ENCODE measurements around the gene SLC25A17.
A peak's percentile ranks its signal among the peaks of the same experiment; 100 is the strongest.
"Not testable (repeated sequence)": the region's sequence is repeated elsewhere in the genome, so short reads cannot be mapped to it uniquely, and the experiment has no call there.

SLC25A17 gene, protein sequence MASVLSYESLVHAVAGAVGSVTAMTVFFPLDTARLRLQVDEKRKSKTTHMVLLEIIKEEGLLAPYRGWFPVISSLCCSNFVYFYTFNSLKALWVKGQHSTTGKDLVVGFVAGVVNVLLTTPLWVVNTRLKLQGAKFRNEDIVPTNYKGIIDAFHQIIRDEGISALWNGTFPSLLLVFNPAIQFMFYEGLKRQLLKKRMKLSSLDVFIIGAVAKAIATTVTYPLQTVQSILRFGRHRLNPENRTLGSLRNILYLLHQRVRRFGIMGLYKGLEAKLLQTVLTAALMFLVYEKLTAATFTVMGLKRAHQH

GRCh38 chr22:40818747-40819598 lies at the start of gene SLC25A17:
Gene SLC25A17 (minus strand): TSS chr22:40819346. CDS start chr22:40819248, 98 bp downstream.
- peak; percentile 88 for DNase-seq (ENCODE audit: low spot score)

- not testable (repeated sequence) for DNase-seq (ENCODE audit: low spot score)
These were observed 49.2 kb upstream of the SLC25A17 start for GRCh38 chr22:40868379-40868778.

DNA sequence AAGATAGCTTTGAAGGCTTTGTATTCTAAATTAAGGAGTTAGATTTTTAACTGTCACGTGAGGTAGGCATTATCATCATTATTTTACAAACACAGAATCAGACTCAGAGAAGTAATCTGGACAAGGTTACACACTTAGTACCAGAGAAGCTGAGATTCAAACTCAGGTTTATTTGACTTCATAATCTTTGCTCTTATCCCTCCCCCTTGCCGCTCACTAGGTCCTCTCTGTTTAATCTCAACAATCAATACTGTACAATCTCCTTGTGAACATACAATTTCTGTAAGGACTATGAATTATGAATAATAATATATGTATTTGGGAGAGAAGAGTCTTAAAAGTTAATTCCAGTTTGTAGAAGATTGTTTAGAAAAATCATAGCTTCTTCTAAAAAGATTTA lies 48.0 kb upstream of the SLC25A17 start:
- DNase-seq (ENCODE audit: low spot score), result no peak

GRCh38 chr22:40862537-40862936 lies 43.4 kb upstream of the SLC25A17 start:
- DNase-seq (ENCODE audit: low spot score), result no peak

GRCh38 chr22:40862013-40862412 lies 42.9 kb upstream of the SLC25A17 start, which contains the start of gene DNAJB7:
Gene DNAJB7 (minus strand): TSS chr22:40862113. CDS start chr22:40861994, 119 bp downstream.
- DNase-seq (ENCODE audit: low spot score), result no peak

- DNase-seq (ENCODE audit: low spot score), result no peak
These were observed 38.2 kb upstream of the SLC25A17 start for GRCh38 chr22:40857309-40857855.

DNA sequence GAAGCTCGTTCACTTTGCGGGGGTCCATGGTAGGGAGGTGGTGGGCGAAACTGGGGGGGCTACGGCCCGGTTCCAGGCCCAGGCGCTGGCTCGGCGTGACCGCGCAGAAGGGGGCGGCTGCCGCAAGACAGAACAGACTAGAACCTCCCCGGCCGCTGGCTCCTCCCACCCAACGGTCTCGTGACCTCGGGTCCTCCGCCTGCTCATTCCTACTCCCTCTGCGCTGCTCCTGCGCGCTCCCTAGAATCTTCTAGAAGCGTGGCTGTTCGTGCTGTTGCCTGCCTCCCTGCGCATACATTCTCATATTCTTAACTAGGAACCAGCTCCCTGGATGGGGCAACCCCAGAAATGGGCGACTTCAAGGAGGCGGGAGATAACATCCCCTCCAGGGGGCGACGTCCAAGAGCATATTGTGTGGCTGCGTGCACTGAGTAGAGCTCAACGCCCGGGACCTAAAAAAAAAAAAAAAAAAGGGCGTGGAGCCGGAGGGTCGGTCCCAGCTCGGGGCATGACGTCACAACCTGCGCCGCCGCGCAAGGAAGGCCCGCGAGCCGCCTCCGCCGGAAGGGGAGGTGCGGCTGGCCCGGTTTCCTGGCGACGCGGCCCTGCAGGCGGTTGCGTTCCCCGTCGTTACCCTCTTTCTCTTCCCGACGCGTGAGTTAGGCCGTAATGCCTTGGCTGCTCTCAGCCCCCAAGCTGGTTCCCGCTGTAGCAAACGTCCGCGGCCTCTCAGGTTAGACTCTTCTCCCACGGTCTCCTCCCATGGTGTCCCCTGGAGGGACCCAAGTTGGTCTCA lies 37.6 kb upstream of the SLC25A17 start, which contains the start of the genes ST13 and XPNPEP3:
Gene ST13, minus strand, starts transcription at position 127 of the 796 bp plus-strand sequence. Its CDS starts 99 bp downstream, at position 28.
Gene XPNPEP3, plus strand, starts transcription at position 636 of the 796 bp plus-strand sequence. Its CDS starts 34 bp downstream, at position 670.
- DNase-seq (ENCODE audit: low spot score), result peak; percentile 99

GRCh38 chr22:40855979-40856512 lies 36.9 kb upstream of the SLC25A17 start:
- no peak for DNase-seq (ENCODE audit: low spot score)

GRCh38 chr22:40855071-40855978 lies 36.2 kb upstream of the SLC25A17 start:
- peak; percentile 90 for DNase-seq (ENCODE audit: low spot score)

DNA sequence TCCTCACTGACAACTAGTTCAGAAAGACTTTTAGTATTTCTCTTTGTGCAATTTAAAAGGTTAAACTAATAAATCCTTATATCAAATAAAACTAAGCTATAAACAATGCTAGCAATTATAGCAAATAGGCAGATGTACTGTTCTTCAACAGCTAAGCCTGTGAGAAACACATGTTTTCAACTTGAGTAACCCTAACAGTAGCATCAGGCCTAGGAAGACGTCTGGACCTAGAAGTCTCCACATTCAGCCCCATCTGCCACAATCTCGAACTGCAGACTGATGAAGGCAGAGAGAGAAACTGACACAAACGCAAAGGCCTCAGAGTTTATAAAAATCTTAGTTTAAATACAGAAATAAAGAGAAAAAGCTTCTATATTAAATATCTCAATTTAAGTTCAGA lies 34.8 kb upstream of the SLC25A17 start:
- DNase-seq (ENCODE audit: low spot score), result no peak

DNA sequence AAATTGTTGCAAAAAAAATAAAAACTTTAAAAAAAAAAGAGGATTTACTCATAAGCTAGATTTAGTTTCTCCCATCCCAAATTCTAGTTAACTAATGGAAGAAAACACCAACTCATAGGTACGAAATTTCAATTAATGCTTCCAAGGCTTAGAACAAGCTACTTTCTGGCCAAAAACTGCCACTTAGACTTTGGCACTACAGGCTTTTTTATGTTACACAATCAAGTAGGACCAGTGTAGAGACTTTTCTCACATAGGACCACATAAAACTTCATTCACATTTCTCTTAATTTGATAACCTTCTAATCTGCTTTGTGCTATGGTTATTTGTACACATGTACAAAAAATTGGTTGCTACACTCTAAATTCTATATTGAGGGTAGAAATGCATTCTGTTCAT lies 34.2 kb upstream of the SLC25A17 start:
- no peak for DNase-seq (ENCODE audit: low spot score)

GRCh38 chr22:40845816-40846215 lies 26.7 kb upstream of the SLC25A17 start:
- DNase-seq (ENCODE audit: low spot score), result not testable (repeated sequence)

DNA sequence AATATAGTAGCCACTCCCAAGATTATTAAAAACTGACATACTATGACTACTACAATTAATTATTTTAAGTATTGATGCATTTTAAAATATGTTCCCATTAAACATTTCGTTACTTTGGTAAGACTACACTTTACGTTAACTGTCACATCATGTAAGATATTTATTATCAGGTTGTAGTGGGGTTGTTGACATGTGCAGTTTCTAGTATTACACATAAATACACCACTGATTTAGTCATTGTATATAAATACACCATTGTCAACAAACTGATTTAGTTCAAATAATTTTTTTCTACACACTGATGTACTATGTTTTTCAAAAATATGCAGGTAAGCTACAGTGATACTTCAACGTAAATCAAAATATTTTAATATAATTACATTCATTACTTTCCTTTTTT lies 25.8 kb upstream of the SLC25A17 start:
- no peak for DNase-seq (ENCODE audit: low spot score)

GRCh38 chr22:40838486-40838885 lies 19.3 kb upstream of the SLC25A17 start:
- no peak for DNase-seq (ENCODE audit: low spot score)

DNA sequence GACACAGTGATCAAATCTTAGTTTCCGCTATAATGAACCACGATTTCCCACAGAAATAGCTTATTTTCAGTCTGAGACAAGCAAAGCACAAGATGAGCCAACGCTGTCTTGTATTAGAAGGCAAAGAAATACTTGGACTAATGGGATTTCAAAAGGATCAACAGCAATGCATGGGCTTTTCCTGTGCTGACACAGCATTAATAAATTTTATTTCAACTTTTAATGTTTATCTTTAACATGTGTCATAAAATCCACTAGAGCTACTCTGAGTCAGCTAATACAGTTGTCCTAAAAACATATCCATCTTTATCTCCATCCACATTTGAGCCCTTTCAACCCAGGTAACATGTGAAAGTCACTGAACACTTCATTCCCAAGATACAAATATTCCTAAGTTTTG lies 15.5 kb upstream of the SLC25A17 start:
- no peak for DNase-seq (ENCODE audit: low spot score)

DNA sequence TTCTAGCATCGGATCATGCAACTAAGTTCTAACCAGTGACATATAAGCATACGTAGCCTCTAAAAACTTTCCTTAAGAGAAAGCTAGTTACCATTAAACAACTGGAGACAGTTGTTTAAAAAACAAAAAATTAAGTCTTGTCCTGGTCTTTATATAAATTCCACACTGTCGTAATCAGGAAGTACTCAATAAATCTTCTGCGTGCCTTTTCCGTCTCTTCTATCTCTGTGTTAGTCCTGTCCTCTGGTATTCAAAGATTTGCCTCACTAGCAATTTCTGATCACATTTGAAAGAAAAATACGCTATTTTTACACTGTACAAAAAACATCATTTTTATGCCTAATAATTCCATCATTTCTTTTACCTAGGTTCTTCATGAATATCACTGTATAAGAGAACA lies 10.0 kb upstream of the SLC25A17 start:
- DNase-seq (ENCODE audit: low spot score), result no peak

DNA sequence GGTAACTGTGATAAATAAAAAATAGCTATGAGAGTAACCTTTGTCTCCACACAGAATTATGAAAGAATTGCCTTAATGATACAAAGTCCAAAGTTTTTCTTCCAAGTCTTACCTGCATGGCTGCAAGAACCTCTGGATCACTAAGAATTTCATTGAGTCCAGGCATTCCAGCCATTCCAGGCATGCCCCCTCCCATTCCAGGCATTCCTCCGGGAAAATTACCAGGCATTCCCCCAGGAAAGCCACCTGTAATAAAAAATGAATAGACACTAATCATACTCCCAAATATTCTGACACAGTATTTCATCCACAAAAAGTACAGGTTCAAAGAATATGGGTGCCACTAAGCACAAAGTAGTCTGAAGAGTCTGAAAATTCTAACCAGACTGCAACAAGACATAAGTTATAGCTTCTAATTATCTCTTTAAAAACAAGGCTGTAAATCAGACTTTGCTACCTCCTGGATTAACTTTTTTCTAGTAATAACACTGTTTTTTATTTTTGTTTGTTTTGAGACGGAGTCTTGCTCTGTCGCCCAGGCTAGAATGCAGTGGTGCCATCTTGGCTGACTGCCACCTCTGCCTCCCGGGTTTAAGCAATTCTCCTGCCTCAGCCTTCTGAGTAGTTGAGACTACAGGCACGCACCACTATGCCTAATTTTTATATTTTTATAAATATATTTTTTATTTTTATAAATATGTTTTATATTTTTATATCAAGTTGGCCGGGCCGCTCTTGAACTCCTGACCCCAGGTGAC lies 8.0 kb upstream of the SLC25A17 start:
- no peak for DNase-seq (ENCODE audit: low spot score)

DNA sequence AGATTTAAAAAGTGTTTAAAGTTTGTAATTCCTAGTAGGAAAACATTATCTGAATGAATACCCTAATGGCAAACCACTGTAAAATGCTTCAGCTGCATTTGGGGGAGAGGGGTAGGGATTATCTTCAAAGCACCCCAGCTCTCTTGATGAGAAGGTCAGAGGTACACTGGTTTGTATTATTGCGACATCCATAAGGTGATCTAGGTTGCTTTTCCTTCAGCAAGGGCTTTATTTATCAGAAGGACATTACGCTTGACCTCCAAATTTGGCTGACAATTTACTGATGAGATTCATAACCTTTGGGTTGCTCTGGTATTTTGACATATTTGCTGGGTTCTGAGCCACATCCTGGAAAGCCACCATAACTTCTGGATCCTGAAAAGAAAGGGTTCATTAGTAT lies 7.1 kb upstream of the SLC25A17 start:
- not testable (repeated sequence) for DNase-seq (ENCODE audit: low spot score)

DNA sequence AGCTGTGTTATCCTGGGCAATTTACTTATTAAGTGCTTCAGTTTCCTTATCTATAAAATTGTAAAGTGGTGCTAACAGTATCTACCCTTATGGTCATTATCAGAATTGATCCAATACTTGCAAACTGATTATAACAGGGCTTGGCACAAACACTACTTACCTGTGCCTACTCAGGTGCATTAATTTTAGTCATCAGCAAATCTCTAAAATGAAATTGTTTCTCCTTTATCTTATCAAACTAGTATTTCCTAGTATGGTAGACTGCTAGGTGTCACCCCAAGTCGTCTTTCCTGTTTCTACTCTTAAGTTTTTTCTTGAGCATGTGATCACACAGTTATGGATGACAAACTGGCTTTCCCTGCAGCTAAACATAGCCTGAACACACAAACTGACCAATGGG lies 4.3 kb upstream of the SLC25A17 start:
- DNase-seq (ENCODE audit: low spot score), result no peak
